CD14-positive monocyte (primary cell): ENCODE data around the gene LAMTOR3. TPM values are rescaled to one million over a fixed set of nuclear protein-coding genes. Genes with fewer than 3 reads are reported as not detected.

Experiments used
- DNase-seq, 3 donors: peaks; one replicate each; pipeline ENCODE4 v3.0.0-alpha.2; 2011 to 2022
- H2AFZ ChIP-seq: 2 replicates; pipeline ENCODE4 v1.6.0; 2012; ENCODE audit warnings: mild to moderate bottlenecking, low read depth, low read length, inconsistent platforms; ENCODE audit not compliant: insufficient read depth, poor library complexity, severe bottlenecking
- H3K27ac ChIP-seq, 2 donors: 1 replicate in 1 of 2; 2 replicates in 1 of 2; pipeline ENCODE4 v1.5.1; 2012 to 2013; ENCODE audit warnings: low read length in 2 of 2, control low read depth in 1 of 2, inconsistent platforms in 1 of 2, low read depth in 1 of 2, mild to moderate bottlenecking in 1 of 2
- H3K27me3 ChIP-seq, 2 donors: one replicate each; pipeline versions ENCODE4 v1.6.0 to v1.6.1; 2011 to 2013; ENCODE audit warnings: low read length in 2 of 2; ENCODE audit not compliant: control insufficient read depth in 2 of 2, insufficient read depth in 2 of 2
- H3K36me3 ChIP-seq, 2 donors: replicated peaks in 1 of 2; 1 replicate in 1 of 2; 2 replicates in 1 of 2; pipeline versions ENCODE4 v1.5.1 to v1.6.1; 2012 to 2013; ENCODE audit warnings: low read length in 2 of 2, control low read depth in 1 of 2, inconsistent platforms in 1 of 2, mild to moderate bottlenecking in 1 of 2; ENCODE audit not compliant: insufficient read depth in 2 of 2, control insufficient read depth in 1 of 2
- H3K4me1 ChIP-seq, 2 donors: 1 replicate in 1 of 2; 2 replicates in 1 of 2; pipeline versions ENCODE4 v1.5.1 to v1.6.1; 2012 to 2013; ENCODE audit warnings: low read length in 2 of 2, control low read depth in 1 of 2, inconsistent platforms in 1 of 2, mild to moderate bottlenecking in 1 of 2, moderate library complexity in 1 of 2; ENCODE audit not compliant: insufficient read depth in 2 of 2, control insufficient read depth in 1 of 2
- H3K4me2 ChIP-seq: replicated peaks from 2 replicates; pipeline ENCODE3; 2012; ENCODE audit warnings: low read length, moderate library complexity, mild to moderate bottlenecking; ENCODE audit not compliant: poor library complexity, severe bottlenecking; ENCODE audit errors: extremely low read depth
- H3K4me3 ChIP-seq, 3 experiments: fragments of 200-600 bp in 1 of 3; sonication (generic) in 1 of 3; replicated peaks in 1 of 3; 1 replicate in 2 of 3; 2 replicates in 1 of 3; pipeline ENCODE4 v1.5.1; 2011 to 2013; ENCODE audit warnings: low read length in 3 of 3, mild to moderate bottlenecking in 3 of 3, control low read depth in 2 of 3, low read depth in 2 of 3, inconsistent platforms in 1 of 3, moderate library complexity in 1 of 3
- H3K79me2 ChIP-seq: 2 replicates; pipeline ENCODE4 v1.6.0; 2012; ENCODE audit warnings: mild to moderate bottlenecking, control low read depth, inconsistent platforms, low read length, moderate library complexity; ENCODE audit not compliant: insufficient read depth
- H3K9ac ChIP-seq: 2 replicates; pipeline ENCODE4 v1.6.0; 2017; ENCODE audit warnings: low read length, mild to moderate bottlenecking; ENCODE audit not compliant: insufficient read depth, poor library complexity, severe bottlenecking
- H3K9me3 ChIP-seq, 2 donors: replicated peaks in 1 of 2; 1 replicate in 1 of 2; 2 replicates in 1 of 2; pipeline versions ENCODE4 v1.5.1 to v1.6.1; 2012 to 2013; ENCODE audit warnings: low read length in 2 of 2, control low read depth in 1 of 2; ENCODE audit not compliant: control insufficient read depth in 1 of 2, insufficient read depth in 1 of 2
- H4K20me1 ChIP-seq: 2 replicates; pipeline ENCODE4 v1.6.0; 2012; ENCODE audit warnings: mild to moderate bottlenecking, low read length, control low read depth, moderate library complexity; ENCODE audit not compliant: insufficient read depth
- H3K27ac Mint-ChIP-seq, 7 donors: one replicate each; pipeline ENCODE4 v1.8.0; 2020; ENCODE audit warnings: mild to moderate bottlenecking in 7 of 7, mixed read lengths in 7 of 7, moderate library complexity in 6 of 7, inconsistent platforms in 2 of 7
- H3K27me3 Mint-ChIP-seq, 3 donors: one replicate each; pipeline ENCODE4 v1.8.0; 2021 to 2022; ENCODE audit warnings: low read depth in 3 of 3, mild to moderate bottlenecking in 3 of 3, mixed read lengths in 3 of 3, moderate library complexity in 3 of 3, inconsistent platforms in 1 of 3
- H3K36me3 Mint-ChIP-seq, 2 donors: one replicate each; pipeline ENCODE4 v1.8.0; 2020; ENCODE audit warnings: mixed read lengths in 2 of 2, inconsistent platforms in 1 of 2, mild to moderate bottlenecking in 1 of 2
- H3K4me1 Mint-ChIP-seq: one replicate; pipeline ENCODE4 v1.8.0; 2020; ENCODE audit warnings: mild to moderate bottlenecking, mixed read lengths
- H3K4me3 Mint-ChIP-seq, 2 donors: one replicate each; pipeline ENCODE4 v1.8.0; 2020; ENCODE audit warnings: mild to moderate bottlenecking in 2 of 2, mixed read lengths in 2 of 2, moderate library complexity in 1 of 2
- H3K9me3 Mint-ChIP-seq, 7 donors: one replicate each; pipeline ENCODE4 v1.8.0; 2020 to 2022; ENCODE audit warnings: mixed read lengths in 7 of 7, mild to moderate bottlenecking in 6 of 7, moderate library complexity in 6 of 7, inconsistent platforms in 2 of 7
- CTCF ChIP-seq: fragments of 200-600 bp; IDR thresholded peaks from one replicate; pipeline ENCODE4 v1.8.0; 2022; ENCODE audit warnings: antibody characterized with exemption, mild to moderate bottlenecking
- WGBS: methylation state at CpG from one replicate; pipeline ENCODE4 v1.1.5; 2013; ENCODE audit warnings: missing lambda C conversion rate; ENCODE audit not compliant: insufficient coverage; 5-methylcytosine and 5-hydroxymethylcytosine counted together
- intact Hi-C, 2 donors: fragments of 100-400 bp; cut with micrococcal nuclease; formaldehyde crosslinking; loops; one replicate each; pipeline versions ENCODE4 v1.15.0 to v1.15.1; 2023
- polyA plus RNA-seq, 3 donors: library from polyadenylated mRNA; depleted of rRNA in 1 of 3; unstranded in 2 of 3; stranded (reverse) in 1 of 3; fragments of 300-500 nt in 2 of 3; fragments of >200 nt in 1 of 3; fragmentation: Illumina TruSeq in 2 of 3; gene quantifications; 1 replicate in 2 of 3; 2 replicates in 1 of 3; pipeline ENCODE4 v1.2.3, GENCODE V29; 2012 to 2021

LAMTOR3 gene
- polyA plus RNA-seq, 3 donors: 19.9 to 83.3 (median 62.5) TPM

DNA sequence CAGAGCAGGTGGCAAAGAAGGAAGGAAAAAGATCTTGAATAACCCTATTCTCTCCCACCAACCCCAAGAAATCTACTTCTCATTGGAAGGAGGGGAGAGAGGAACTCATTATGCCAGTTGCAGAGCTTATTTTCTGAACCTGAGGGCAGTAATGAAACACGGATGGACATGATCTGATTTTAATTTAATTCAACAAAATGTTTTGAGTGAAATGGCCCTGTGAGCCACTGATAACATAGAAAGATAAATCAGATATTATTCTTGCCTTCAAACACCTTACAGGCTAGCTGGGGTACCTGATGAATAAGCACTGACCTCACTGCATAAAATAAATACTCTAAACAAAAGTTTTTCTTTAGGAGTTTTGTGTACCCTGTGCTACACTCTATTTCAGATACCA lies 47.3 kb downstream of the LAMTOR3 start:
- no peaks in the 10 kb centered on the region for H3K9me3 ChIP-seq
- no CpG with 5 or more reads among the region's 1 CpG for WGBS
- Mint-ChIP-seq H3K36me3 (peaks cover 53 to 57% of the 10 kb centered on the region in 2 donors), H3K9me3 (peaks cover 0 to 2% (median 0%) of the 10 kb centered on the region in 7 donors), H3K27ac (peak overlapping the region; percentile 57 to 96 (median 91)), H3K4me3 (no peak overlapping the region), H3K27me3 (no peaks in the 10 kb centered on the region), H3K4me1 (peaks cover 64% of the 10 kb centered on the region)
- no peak for TF ChIP-seq CTCF
- DNase-seq: no peak
- H3K4me1 ChIP-seq: peaks cover 47 to 59% of the 10 kb centered on the region in 2 donors
- H3K27me3 ChIP-seq: no peaks in the 10 kb centered on the region
- peaks cover 36% of the 10 kb centered on the region for H4K20me1 ChIP-seq
- H2AFZ ChIP-seq: no peak overlapping the region
- H3K36me3 ChIP-seq: peaks cover 25 to 54% of the 10 kb centered on the region in 2 donors
- H3K4me3 ChIP-seq: peak overlapping the region in 1 of 3 experiments; percentile 21
- H3K4me2 ChIP-seq: peak overlapping the region; percentile 45
- H3K27ac ChIP-seq: peak overlapping the region in 1 of 2 donors; percentile 76
- peaks cover 50% of the 10 kb centered on the region for H3K79me2 ChIP-seq
- intact Hi-C loops: no loop called here
- H3K9ac ChIP-seq: no peak overlapping the region

- WGBS: 0% methylated on average over 1 of the region's 2 CpGs
- H3K9ac ChIP-seq: no peak overlapping the region
- Mint-ChIP-seq H3K4me3 (no peak overlapping the region), H3K4me1 (peaks cover 57% of the 10 kb centered on the region), H3K27me3 (no peaks in the 10 kb centered on the region), H3K27ac (peak overlapping the region; percentile 25 to 92 (median 75)), H3K36me3 (peaks cover 60 to 64% of the 10 kb centered on the region in 2 donors), H3K9me3 (peaks cover 0 to 2% (median 0%) of the 10 kb centered on the region in 7 donors)
- no peak overlapping the region for H3K4me3 ChIP-seq
- intact Hi-C loops: no loop called here
- no peaks in the 10 kb centered on the region for H3K27me3 ChIP-seq
- peaks cover 54% of the 10 kb centered on the region for H3K79me2 ChIP-seq
- H3K9me3 ChIP-seq: no peaks in the 10 kb centered on the region
- no peak for TF ChIP-seq CTCF
- H3K36me3 ChIP-seq: peaks cover 33 to 64% of the 10 kb centered on the region in 2 donors
- no peak for DNase-seq
- peaks cover 46% of the 10 kb centered on the region for H4K20me1 ChIP-seq
- peak overlapping the region in 1 of 2 donors; percentile 35 for H3K27ac ChIP-seq
- H3K4me2 ChIP-seq: no peak overlapping the region
- no peak overlapping the region for H2AFZ ChIP-seq
- peaks cover 37 to 50% of the 10 kb centered on the region in 2 donors for H3K4me1 ChIP-seq
Observed at GRCh38 chr4:99845708-99846469, 48.3 kb downstream of the LAMTOR3 start.
